Measurements from ENCODE around the gene SHISAL1.

GRCh38 chr22:44197271-44197670, 115.5 kb downstream of the SHISAL1 start:
- TF ChIP-seq, protein P1, sequence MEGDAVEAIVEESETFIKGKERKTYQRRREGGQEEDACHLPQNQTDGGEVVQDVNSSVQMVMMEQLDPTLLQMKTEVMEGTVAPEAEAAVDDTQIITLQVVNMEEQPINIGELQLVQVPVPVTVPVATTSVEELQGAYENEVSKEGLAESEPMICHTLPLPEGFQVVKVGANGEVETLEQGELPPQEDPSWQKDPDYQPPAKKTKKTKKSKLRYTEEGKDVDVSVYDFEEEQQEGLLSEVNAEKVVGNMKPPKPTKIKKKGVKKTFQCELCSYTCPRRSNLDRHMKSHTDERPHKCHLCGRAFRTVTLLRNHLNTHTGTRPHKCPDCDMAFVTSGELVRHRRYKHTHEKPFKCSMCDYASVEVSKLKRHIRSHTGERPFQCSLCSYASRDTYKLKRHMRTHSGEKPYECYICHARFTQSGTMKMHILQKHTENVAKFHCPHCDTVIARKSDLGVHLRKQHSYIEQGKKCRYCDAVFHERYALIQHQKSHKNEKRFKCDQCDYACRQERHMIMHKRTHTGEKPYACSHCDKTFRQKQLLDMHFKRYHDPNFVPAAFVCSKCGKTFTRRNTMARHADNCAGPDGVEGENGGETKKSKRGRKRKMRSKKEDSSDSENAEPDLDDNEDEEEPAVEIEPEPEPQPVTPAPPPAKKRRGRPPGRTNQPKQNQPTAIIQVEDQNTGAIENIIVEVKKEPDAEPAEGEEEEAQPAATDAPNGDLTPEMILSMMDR (IDR thresholded peaks at IDR 0.05; ENCODE audit: low read depth, low read length), result no peak
- no peak for TF ChIP-seq EZH2phosphoT487 (IDR thresholded peaks at IDR 0.05; ENCODE audit: low read depth)

Data from OCI-LY3 (cell line).